Osteoblast (primary cell): ENCODE data around the gene DNAJC5. TPM values are rescaled to one million over a fixed set of nuclear protein-coding genes. Genes with fewer than 3 reads are reported as not detected.
A peak's percentile ranks its signal among the peaks of the same experiment; 100 is the strongest.
"Not testable (repeated sequence)": the region's sequence is repeated elsewhere in the genome, so short reads cannot be mapped to it uniquely, and the experiment has no call there.

Experiments used
- DNase-seq: peaks from one replicate; pipeline ENCODE4 v3.0.0; 2011; ENCODE audit warnings: low spot score, mixed read lengths; ENCODE audit not compliant: insufficient read length; ENCODE audit errors: missing footprints
- H2AFZ ChIP-seq: 2 replicates; pipeline ENCODE4 v1.6.0; 2011; ENCODE audit warnings: mild to moderate bottlenecking, low read length
- H3K27ac ChIP-seq: 2 replicates; pipeline ENCODE4 v1.5.1; 2011; ENCODE audit warnings: mild to moderate bottlenecking, low read depth, low read length, moderate library complexity
- H3K27me3 ChIP-seq: 2 replicates; pipeline ENCODE4 v1.6.0; 2012; ENCODE audit warnings: mild to moderate bottlenecking, control low read depth, inconsistent platforms, low read length, moderate library complexity; ENCODE audit not compliant: insufficient read depth
- H3K36me3 ChIP-seq: 2 replicates; pipeline ENCODE4 v1.5.1; 2011; ENCODE audit warnings: mild to moderate bottlenecking, low read length, control low read depth, moderate library complexity; ENCODE audit not compliant: insufficient read depth
- H3K4me1 ChIP-seq: 2 replicates; pipeline ENCODE4 v1.5.1; 2011; ENCODE audit warnings: mild to moderate bottlenecking, low read length, control low read depth, moderate library complexity; ENCODE audit not compliant: insufficient read depth
- H3K4me2 ChIP-seq: 2 replicates; pipeline ENCODE4 v1.6.0; 2011; ENCODE audit warnings: mild to moderate bottlenecking, low read length; ENCODE audit not compliant: insufficient read depth
- H3K4me3 ChIP-seq: fragments of 200-600 bp; sonication (generic); 3 replicates; pipeline ENCODE4 v1.5.1; 2012; ENCODE audit warnings: mild to moderate bottlenecking, low read length, inconsistent platforms; ENCODE audit not compliant: insufficient read depth
- H3K79me2 ChIP-seq: 2 replicates; pipeline ENCODE4 v1.6.0; 2012; ENCODE audit warnings: mild to moderate bottlenecking, low read length, control low read depth, inconsistent platforms; ENCODE audit not compliant: insufficient read depth
- H3K9me3 ChIP-seq: 2 replicates; pipeline ENCODE4 v1.5.1; 2011; ENCODE audit warnings: low read depth, low read length, control low read depth
- H4K20me1 ChIP-seq: 2 replicates; pipeline ENCODE4 v1.6.0; 2012; ENCODE audit warnings: mild to moderate bottlenecking, low read length, control low read depth; ENCODE audit not compliant: insufficient read depth
- total RNA-seq: library from RNA; depleted of rRNA; stranded (reverse); fragments of >200 nt; gene quantifications from 2 replicates; pipeline ENCODE4 v1.2.3, GENCODE V29; 2012
- TF ChIP-seq, protein P1 (sequence below): IDR thresholded peaks from 2 replicates; pipeline ENCODE4 v1.5.1; 2011; ENCODE audit warnings: mild to moderate bottlenecking, low read depth, low read length, moderate library complexity; ENCODE audit errors: extremely low read depth

The DNAJC5 gene
- total RNA-seq, 1 donor: 53.9 TPM

DNA sequence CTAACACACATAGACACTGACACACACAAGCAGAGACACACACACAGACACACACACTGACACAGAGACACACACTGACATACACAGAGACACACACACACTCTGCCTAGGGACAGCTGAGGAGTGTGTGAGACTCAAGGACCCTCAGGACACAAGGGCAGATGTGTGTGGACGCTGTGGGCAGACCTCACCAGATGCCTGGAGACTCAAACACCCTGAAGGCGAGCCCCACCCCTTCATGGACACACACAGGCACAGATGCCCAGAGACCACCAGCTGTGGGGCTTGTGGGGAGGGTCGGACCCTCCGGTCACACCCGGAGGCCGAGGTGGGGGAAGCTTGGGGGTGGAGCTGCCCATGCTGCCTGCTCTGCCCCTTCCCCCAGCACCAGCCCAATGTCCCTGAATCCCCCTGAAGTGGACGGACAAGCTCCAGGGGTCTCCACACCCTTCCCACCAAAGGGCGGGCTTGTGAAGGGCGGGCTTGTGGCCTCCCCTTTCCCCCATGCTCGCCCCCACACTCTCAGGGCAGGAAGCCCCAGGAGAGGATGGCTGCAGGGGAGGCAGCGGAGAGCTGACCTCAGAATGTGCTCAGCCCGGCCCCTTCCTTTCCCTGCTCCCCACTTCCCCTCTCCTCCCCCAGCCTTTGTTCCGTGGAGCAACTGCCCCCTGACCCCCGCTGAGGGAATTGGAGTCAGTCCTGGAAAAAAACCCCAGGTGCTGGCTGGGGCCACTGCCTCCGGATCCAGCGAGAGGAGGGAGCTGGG is 47.5 kb upstream of the DNAJC5 start:
- peak; percentile 65 for DNase-seq
- Histone ChIP-seq H3K9me3 (no peaks in the 10 kb centered on the region), H2AFZ (no peak overlapping the region), H4K20me1 (no peaks in the 10 kb centered on the region), H3K4me2 (no peak overlapping the region), H3K4me1 (peaks cover 3% of the 10 kb centered on the region), H3K4me3 (no peak overlapping the region), H3K27ac (no peak overlapping the region), H3K79me2 (no peaks in the 10 kb centered on the region), H3K36me3 (no peaks in the 10 kb centered on the region), H3K27me3 (peaks cover 17% of the 10 kb centered on the region)
- TF ChIP-seq, protein P1, sequence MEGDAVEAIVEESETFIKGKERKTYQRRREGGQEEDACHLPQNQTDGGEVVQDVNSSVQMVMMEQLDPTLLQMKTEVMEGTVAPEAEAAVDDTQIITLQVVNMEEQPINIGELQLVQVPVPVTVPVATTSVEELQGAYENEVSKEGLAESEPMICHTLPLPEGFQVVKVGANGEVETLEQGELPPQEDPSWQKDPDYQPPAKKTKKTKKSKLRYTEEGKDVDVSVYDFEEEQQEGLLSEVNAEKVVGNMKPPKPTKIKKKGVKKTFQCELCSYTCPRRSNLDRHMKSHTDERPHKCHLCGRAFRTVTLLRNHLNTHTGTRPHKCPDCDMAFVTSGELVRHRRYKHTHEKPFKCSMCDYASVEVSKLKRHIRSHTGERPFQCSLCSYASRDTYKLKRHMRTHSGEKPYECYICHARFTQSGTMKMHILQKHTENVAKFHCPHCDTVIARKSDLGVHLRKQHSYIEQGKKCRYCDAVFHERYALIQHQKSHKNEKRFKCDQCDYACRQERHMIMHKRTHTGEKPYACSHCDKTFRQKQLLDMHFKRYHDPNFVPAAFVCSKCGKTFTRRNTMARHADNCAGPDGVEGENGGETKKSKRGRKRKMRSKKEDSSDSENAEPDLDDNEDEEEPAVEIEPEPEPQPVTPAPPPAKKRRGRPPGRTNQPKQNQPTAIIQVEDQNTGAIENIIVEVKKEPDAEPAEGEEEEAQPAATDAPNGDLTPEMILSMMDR: no peak

DNA sequence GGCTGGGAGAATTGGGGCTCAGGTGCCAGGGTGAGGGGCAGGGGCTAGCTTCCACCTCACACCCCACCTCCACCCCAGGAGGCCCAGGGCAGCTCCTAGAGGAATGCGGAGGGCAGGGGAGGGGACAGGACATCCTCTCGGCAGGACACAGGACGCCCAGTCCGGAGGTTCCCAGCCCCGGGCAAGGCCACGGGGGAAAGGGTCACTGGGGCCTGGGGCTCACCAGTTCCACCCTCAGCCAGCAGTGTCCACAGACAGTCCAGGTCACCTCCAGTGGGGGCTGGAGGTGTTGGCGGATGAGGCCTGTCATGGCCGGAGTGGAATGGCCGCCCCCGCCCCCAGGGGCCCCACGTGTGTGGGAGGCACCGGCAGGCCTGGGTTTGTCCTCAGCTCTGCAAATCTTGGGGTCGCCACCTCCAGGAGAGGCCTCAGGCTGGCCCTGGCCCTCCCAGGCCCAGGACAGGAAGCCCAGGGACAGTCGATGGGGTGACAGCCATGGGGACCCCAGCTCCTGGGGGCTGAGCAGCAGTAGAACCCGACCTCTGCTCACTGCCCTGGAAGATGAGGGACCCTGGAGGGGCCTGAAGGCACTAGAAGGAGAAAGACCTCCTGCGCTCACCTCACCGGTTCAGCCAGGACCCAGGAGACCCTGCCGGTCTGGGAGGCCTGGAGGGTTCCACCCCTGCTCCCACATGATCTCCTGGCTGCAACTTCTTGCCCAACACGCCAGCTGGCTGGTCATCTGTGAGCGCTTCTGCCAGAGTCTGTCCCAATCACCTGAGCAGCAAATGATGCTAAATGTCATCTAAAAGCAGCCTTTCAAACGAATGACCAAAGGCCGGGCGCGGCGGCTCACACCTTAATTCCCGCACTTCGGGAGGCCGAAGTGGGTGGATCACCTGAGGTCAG is 46.7 kb upstream of the DNAJC5 start:
- H3K27ac ChIP-seq: no peak overlapping the region
- TF ChIP-seq, protein P1: no peak

DNA sequence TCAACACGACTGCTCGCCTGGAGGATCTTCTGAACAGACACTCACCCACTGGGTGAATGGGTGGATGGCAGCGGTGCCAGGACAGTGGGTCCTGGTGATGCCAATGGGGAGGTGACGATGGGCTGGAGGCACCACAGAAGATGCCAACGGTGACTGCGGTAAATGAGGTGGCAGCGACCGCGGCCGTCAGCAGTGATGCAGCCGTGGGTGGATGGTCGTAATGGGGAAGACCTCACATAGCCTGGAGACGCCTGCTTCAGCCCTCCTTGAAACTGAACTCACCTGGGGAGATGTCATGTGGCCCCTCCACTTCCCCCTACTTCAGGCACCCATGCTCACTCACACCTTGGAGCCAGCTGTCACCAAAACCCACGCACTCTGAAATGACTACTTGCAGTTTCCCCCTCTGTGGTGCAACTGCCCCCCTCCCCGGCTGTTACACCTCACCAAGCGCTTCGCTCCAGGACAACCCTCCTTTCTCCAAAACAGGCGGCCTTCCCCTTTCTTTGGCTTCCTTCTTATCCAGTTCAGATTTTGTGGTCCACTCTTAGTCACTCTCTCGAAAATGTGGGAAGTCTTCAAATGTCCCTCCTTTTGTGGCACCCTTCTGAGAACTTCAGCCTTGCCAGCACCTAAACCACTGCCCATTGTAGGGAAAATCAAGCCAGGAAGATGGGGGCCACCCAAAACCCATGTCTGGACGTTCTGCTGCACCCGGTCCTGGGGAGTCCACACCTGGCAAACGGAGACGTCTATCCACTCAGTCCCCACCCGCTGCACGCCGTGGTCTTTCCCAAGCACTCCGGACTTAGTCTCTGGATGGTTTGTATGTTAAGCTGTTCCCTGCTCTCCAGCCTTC is 44.0 kb upstream of the DNAJC5 start:
- no peaks in the 10 kb centered on the region for H3K9me3 ChIP-seq
- no peak overlapping the region for H3K4me2 ChIP-seq
- H2AFZ ChIP-seq: no peak overlapping the region
- no peak overlapping the region for H3K4me3 ChIP-seq
- peak; percentile 83 for DNase-seq
- peaks cover 25% of the 10 kb centered on the region for H3K27me3 ChIP-seq
- no peaks in the 10 kb centered on the region for H3K36me3 ChIP-seq
- H4K20me1 ChIP-seq: no peaks in the 10 kb centered on the region
- H3K79me2 ChIP-seq: no peaks in the 10 kb centered on the region
- no peak overlapping the region for H3K27ac ChIP-seq
- TF ChIP-seq, protein P1: no peak
- H3K4me1 ChIP-seq: peaks cover 7% of the 10 kb centered on the region

More for the DNA sequence above, 46.7 kb upstream of the DNAJC5 start:
- H3K4me1 ChIP-seq: peaks cover 3% of the 10 kb centered on the region
- H3K79me2 ChIP-seq: no peaks in the 10 kb centered on the region
- no peak overlapping the region for H2AFZ ChIP-seq
- no peak overlapping the region for H3K4me3 ChIP-seq
- no peak overlapping the region for H3K4me2 ChIP-seq
- no peaks in the 10 kb centered on the region for H4K20me1 ChIP-seq
- peak; percentile 84 for DNase-seq
- peaks cover 17% of the 10 kb centered on the region for H3K27me3 ChIP-seq
- no peaks in the 10 kb centered on the region for H3K36me3 ChIP-seq
- H3K9me3 ChIP-seq: no peaks in the 10 kb centered on the region

DNA sequence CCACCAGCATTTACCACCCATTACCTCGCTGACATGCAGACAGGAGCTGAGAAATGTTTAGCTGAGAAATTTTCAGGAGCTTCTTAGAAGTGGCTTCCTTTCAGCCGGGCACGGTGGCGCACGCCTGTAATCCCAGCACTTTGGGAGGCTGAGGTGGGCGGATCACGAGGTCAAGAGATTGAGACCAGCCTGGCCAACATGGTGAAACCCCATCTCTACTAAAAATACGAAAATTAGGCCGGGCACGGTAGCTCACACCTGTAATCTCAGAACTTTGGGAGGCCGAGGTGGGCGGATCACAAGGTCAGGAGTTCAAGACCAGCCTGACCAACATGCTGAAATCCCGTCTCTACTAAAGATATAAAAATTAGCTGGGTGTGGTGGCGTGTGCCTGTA is 43.4 kb upstream of the DNAJC5 start:
- H3K4me1 ChIP-seq, H2AFZ ChIP-seq, H3K4me2 ChIP-seq, H4K20me1 ChIP-seq, H3K79me2 ChIP-seq, H3K4me3 ChIP-seq, H3K9me3 ChIP-seq, H3K36me3 ChIP-seq, H3K27ac ChIP-seq, DNase-seq: not testable (repeated sequence)
- H3K27me3 ChIP-seq: peaks cover 26% of the 10 kb centered on the region

DNA sequence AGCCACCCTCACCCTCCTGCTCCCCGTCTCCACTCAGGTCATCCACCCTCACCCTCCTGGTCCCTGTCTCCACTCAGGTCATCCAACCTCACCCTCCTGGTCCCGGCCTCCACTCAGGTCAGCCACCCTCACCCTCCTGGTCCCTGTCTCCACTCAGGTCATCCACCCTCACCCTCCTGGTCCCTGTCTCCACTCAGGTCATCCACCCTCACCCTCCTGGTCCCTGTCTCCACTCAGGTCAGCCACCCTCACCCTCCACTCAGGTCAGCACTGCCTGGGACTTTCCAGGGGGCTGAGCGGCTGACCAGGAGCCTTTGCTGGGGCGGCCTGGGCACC is 41.2 kb upstream of the DNAJC5 start:
- peaks cover 12% of the 10 kb centered on the region for H3K4me1 ChIP-seq
- not testable (repeated sequence) for H3K36me3 ChIP-seq, DNase-seq, H3K4me2 ChIP-seq, H3K9me3 ChIP-seq, H3K27ac ChIP-seq, H3K4me3 ChIP-seq, H2AFZ ChIP-seq, H4K20me1 ChIP-seq, H3K79me2 ChIP-seq
- peaks cover 19% of the 10 kb centered on the region for H3K27me3 ChIP-seq
